ENCODE results near the gene PCSK4. TPM values are rescaled to one million over a fixed set of nuclear protein-coding genes. Genes with fewer than 3 reads are reported as not detected.

Gene PCSK4
- total RNA-seq, 4 donors from 2014 or later = 1.4 to 2.4 (median 2.2) TPM

GRCh38 chr19:1488282-1488601 lies 1.9 kb downstream of the PCSK4 start:
- DNase-seq (ENCODE audit: low spot score) = no peak
- TF ChIP-seq CTCF (IDR thresholded peaks at IDR 0.05) = no peak
- no peak for ATAC-seq (ENCODE audit: low FRiP score)

GRCh38 chr19:1487576-1488281 lies 2.4 kb downstream of the PCSK4 start:
- no peak for DNase-seq (ENCODE audit: low spot score)
- no peak for TF ChIP-seq CTCF (IDR thresholded peaks at IDR 0.05)
- no peak for ATAC-seq (ENCODE audit: low FRiP score)

- ATAC-seq (ENCODE audit: low FRiP score) = no peak
- no peak for DNase-seq (ENCODE audit: low spot score)
- no peak for TF ChIP-seq CTCF (IDR thresholded peaks at IDR 0.05)
Measured at GRCh38 chr19:1486720-1487575, 3.2 kb downstream of the PCSK4 start.

- no peak for DNase-seq (ENCODE audit: low spot score)
- no peak for ATAC-seq (ENCODE audit: low FRiP score)
- no peak for TF ChIP-seq CTCF (IDR thresholded peaks at IDR 0.05)
Measured at GRCh38 chr19:1483979-1484428, 6.1 kb downstream of the PCSK4 start.

GRCh38 chr19:1483131-1483978 lies 6.8 kb downstream of the PCSK4 start:
- DNase-seq (ENCODE audit: low spot score) (no peak), ATAC-seq (ENCODE audit: low FRiP score) (no peak)
- no peak for TF ChIP-seq CTCF (IDR thresholded peaks at IDR 0.05)

- ATAC-seq (ENCODE audit: low FRiP score) (no peak), DNase-seq (ENCODE audit: low spot score) (no peak)
Measured at GRCh38 chr19:1482361-1483130, 7.6 kb downstream of the PCSK4 start.

More at GRCh38 chr19:1482361-1483130, 7.6 kb downstream of the PCSK4 start:
- no peak for TF ChIP-seq CTCF (IDR thresholded peaks at IDR 0.05)
